Measurements from ENCODE around the gene MYRIP. TPM values are rescaled to one million over a fixed set of nuclear protein-coding genes. Genes with fewer than 3 reads are reported as not detected.

The MYRIP gene
- total RNA-seq, 1 experiment from 2014 or later: 1.6 TPM

DNA sequence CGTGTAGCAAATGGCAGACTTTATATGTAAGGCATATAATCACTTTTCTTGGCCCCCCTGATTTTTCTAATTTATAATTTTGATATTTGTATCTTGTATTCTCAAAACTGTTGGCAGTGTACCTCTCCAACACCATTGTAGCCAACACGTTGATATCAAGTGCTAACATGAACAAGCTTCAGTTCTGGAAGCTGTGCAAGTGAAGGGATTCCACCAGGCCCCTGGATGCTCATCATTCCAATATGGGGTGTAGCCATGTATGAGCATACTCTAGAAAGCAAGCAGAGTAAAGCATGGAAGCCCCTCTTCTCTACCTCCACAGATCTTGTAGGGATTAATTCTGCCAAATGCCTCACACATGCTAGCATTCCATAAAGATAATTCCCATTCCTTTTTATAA is 211.3 kb downstream of the MYRIP start (continued):
- TF ChIP-seq, protein P1, sequence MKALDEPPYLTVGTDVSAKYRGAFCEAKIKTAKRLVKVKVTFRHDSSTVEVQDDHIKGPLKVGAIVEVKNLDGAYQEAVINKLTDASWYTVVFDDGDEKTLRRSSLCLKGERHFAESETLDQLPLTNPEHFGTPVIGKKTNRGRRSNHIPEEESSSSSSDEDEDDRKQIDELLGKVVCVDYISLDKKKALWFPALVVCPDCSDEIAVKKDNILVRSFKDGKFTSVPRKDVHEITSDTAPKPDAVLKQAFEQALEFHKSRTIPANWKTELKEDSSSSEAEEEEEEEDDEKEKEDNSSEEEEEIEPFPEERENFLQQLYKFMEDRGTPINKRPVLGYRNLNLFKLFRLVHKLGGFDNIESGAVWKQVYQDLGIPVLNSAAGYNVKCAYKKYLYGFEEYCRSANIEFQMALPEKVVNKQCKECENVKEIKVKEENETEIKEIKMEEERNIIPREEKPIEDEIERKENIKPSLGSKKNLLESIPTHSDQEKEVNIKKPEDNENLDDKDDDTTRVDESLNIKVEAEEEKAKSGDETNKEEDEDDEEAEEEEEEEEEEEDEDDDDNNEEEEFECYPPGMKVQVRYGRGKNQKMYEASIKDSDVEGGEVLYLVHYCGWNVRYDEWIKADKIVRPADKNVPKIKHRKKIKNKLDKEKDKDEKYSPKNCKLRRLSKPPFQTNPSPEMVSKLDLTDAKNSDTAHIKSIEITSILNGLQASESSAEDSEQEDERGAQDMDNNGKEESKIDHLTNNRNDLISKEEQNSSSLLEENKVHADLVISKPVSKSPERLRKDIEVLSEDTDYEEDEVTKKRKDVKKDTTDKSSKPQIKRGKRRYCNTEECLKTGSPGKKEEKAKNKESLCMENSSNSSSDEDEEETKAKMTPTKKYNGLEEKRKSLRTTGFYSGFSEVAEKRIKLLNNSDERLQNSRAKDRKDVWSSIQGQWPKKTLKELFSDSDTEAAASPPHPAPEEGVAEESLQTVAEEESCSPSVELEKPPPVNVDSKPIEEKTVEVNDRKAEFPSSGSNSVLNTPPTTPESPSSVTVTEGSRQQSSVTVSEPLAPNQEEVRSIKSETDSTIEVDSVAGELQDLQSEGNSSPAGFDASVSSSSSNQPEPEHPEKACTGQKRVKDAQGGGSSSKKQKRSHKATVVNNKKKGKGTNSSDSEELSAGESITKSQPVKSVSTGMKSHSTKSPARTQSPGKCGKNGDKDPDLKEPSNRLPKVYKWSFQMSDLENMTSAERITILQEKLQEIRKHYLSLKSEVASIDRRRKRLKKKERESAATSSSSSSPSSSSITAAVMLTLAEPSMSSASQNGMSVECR (CRISPR knock-in tag; IDR thresholded peaks at IDR 0.05; ENCODE audit: borderline replicate concordance): no peak
- TF ChIP-seq, protein P2, sequence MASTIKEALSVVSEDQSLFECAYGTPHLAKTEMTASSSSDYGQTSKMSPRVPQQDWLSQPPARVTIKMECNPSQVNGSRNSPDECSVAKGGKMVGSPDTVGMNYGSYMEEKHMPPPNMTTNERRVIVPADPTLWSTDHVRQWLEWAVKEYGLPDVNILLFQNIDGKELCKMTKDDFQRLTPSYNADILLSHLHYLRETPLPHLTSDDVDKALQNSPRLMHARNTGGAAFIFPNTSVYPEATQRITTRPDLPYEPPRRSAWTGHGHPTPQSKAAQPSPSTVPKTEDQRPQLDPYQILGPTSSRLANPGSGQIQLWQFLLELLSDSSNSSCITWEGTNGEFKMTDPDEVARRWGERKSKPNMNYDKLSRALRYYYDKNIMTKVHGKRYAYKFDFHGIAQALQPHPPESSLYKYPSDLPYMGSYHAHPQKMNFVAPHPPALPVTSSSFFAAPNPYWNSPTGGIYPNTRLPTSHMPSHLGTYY (CRISPR knock-in tag; IDR thresholded peaks at IDR 0.05): no peak
- no peak for TF ChIP-seq ZNF138 (CRISPR knock-in tag; conservative IDR thresholded peaks at IDR 0.05)

DNA sequence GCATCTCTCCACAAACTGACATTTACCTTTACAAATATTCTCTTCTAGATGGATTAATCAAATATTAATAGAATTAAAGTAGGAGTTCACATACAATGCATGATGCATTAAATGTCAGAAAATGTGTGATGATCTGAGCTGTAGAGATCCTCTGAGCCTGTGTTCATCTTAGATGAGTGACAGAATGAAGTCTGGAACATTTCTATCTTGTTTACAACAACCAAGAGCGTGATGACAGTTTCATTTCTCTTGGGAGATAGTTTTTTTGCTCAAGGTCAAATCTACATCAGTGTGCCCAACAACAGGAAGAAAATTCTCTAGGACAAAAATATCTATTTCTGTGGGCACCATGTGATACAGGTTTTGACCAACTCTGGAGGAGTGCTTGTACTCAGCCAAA is 211.9 kb downstream of the MYRIP start:
- H3K9me3 Mint-ChIP-seq: peaks cover 37% of the 10 kb centered on the region
- peaks cover 15% of the 10 kb centered on the region for H3K4me1 Mint-ChIP-seq

More for the DNA sequence above, 211.9 kb downstream of the MYRIP start:
- peaks cover 11% of the 10 kb centered on the region; the same call in 1 of the 2 replicates for H3K27me3 Mint-ChIP-seq (ENCODE audit: low read depth)
- ChIA-PET POLR2A (no interaction called here), CTCF (no interaction called here)
- peaks cover 37% of the 10 kb centered on the region for H3K36me3 Mint-ChIP-seq
- no peak for ATAC-seq
- DNase-seq (ENCODE audit: low spot score): no peak
- TF ChIP-seq ZNF423 (CRISPR knock-in tag; IDR thresholded peaks at IDR 0.05) (no peak), PRRX2 (CRISPR knock-in tag; IDR thresholded peaks at IDR 0.05) (no peak), NR1H2 (CRISPR knock-in tag; IDR thresholded peaks at IDR 0.05) (no peak), RELA (CRISPR knock-in tag; IDR thresholded peaks at IDR 0.05; ENCODE audit: borderline replicate concordance) (no peak), SMAD4 (CRISPR knock-in tag; IDR thresholded peaks at IDR 0.05) (no peak), ZNF232 (CRISPR knock-in tag; IDR thresholded peaks at IDR 0.05) (no peak), KAT7 (CRISPR knock-in tag; IDR thresholded peaks at IDR 0.05; ENCODE audit: borderline replicate concordance) (no peak), FOXK1 (CRISPR knock-in tag; IDR thresholded peaks at IDR 0.05) (no peak)
- TF ChIP-seq, protein P3, sequence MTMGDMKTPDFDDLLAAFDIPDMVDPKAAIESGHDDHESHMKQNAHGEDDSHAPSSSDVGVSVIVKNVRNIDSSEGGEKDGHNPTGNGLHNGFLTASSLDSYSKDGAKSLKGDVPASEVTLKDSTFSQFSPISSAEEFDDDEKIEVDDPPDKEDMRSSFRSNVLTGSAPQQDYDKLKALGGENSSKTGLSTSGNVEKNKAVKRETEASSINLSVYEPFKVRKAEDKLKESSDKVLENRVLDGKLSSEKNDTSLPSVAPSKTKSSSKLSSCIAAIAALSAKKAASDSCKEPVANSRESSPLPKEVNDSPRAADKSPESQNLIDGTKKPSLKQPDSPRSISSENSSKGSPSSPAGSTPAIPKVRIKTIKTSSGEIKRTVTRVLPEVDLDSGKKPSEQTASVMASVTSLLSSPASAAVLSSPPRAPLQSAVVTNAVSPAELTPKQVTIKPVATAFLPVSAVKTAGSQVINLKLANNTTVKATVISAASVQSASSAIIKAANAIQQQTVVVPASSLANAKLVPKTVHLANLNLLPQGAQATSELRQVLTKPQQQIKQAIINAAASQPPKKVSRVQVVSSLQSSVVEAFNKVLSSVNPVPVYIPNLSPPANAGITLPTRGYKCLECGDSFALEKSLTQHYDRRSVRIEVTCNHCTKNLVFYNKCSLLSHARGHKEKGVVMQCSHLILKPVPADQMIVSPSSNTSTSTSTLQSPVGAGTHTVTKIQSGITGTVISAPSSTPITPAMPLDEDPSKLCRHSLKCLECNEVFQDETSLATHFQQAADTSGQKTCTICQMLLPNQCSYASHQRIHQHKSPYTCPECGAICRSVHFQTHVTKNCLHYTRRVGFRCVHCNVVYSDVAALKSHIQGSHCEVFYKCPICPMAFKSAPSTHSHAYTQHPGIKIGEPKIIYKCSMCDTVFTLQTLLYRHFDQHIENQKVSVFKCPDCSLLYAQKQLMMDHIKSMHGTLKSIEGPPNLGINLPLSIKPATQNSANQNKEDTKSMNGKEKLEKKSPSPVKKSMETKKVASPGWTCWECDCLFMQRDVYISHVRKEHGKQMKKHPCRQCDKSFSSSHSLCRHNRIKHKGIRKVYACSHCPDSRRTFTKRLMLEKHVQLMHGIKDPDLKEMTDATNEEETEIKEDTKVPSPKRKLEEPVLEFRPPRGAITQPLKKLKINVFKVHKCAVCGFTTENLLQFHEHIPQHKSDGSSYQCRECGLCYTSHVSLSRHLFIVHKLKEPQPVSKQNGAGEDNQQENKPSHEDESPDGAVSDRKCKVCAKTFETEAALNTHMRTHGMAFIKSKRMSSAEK (CRISPR knock-in tag; IDR thresholded peaks at IDR 0.05; ENCODE audit: borderline replicate concordance): no peak
- TF ChIP-seq, protein P4, sequence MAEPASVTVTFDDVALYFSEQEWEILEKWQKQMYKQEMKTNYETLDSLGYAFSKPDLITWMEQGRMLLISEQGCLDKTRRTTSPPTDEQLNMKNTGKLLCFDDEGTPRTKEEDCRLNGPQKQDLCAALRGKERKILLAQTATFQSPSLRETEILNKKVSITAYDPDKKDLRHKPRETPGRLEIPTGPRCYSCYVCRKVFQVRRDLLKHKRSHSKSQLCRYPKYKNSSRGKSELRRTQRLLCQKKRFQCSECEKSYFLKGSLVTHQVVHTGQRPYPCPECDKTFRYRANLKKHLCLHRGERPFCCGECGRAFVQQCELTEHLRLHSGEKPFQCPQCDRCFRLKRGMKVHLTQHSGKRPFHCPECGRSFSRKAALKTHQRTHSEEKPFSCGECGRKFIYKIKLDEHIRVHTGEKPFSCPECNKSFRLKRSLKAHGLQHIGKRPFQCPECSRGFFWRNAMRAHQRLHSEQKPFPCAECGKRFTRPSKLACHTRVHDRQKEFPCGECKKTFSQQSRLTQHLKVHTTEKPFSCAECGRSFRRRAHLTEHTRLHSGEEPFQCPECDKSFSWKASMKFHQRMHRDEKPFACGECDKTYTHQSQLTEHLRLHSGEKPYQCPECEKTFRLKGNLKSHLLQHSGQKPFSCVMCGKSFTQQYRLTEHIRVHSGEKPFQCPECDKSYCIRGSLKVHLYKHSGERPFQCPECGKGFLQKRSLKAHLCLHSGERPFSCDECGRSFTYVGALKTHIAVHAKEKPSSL (CRISPR knock-in tag; conservative IDR thresholded peaks at IDR 0.05): no peak
- TF ChIP-seq, protein P5, sequence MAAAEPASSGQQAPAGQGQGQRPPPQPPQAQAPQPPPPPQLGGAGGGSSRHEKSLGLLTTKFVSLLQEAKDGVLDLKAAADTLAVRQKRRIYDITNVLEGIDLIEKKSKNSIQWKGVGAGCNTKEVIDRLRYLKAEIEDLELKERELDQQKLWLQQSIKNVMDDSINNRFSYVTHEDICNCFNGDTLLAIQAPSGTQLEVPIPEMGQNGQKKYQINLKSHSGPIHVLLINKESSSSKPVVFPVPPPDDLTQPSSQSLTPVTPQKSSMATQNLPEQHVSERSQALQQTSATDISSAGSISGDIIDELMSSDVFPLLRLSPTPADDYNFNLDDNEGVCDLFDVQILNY (CRISPR knock-in tag; IDR thresholded peaks at IDR 0.05): no peak
- TF ChIP-seq, protein P6, sequence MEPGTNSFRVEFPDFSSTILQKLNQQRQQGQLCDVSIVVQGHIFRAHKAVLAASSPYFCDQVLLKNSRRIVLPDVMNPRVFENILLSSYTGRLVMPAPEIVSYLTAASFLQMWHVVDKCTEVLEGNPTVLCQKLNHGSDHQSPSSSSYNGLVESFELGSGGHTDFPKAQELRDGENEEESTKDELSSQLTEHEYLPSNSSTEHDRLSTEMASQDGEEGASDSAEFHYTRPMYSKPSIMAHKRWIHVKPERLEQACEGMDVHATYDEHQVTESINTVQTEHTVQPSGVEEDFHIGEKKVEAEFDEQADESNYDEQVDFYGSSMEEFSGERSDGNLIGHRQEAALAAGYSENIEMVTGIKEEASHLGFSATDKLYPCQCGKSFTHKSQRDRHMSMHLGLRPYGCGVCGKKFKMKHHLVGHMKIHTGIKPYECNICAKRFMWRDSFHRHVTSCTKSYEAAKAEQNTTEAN (CRISPR knock-in tag; IDR thresholded peaks at IDR 0.05): no peak
- H3K27ac Mint-ChIP-seq: no peak overlapping the region
- H3K4me3 Mint-ChIP-seq: no peak overlapping the region
